GM06990 (cell line): ENCODE results near the gene ARMC8.

Experiments
- DNase-seq: peaks from one replicate; pipeline ENCODE4 v3.0.0-alpha.2; 2011; ENCODE audit not compliant: insufficient read length; ENCODE audit errors: extremely low read depth
- H3K27me3 ChIP-seq: replicated peaks from 2 replicates; pipeline ENCODE4 v1.6.0; 2011; ENCODE audit warnings: low read length; ENCODE audit not compliant: control insufficient read depth, insufficient read depth
- H3K36me3 ChIP-seq: 2 replicates; pipeline ENCODE4 v1.5.1; 2011; ENCODE audit warnings: low read length; ENCODE audit not compliant: control insufficient read depth, insufficient read depth
- H3K4me3 ChIP-seq: replicated peaks from 2 replicates; pipeline ENCODE4 v1.5.1; 2011; ENCODE audit warnings: low read depth, mild to moderate bottlenecking, control low read depth, low read length
- TF ChIP-seq, protein P1 (sequence below): IDR thresholded peaks from 2 replicates; pipeline ENCODE4 v1.5.1; 2011; ENCODE audit warnings: low read length, control low read depth, mild to moderate bottlenecking, inconsistent platforms; ENCODE audit not compliant: insufficient read depth, poor library complexity, severe bottlenecking

The ARMC8 gene

GRCh38 chr3:138241061-138241460 is 54.0 kb downstream of the ARMC8 start:
- DNase-seq: no peak
- TF ChIP-seq, protein P1, sequence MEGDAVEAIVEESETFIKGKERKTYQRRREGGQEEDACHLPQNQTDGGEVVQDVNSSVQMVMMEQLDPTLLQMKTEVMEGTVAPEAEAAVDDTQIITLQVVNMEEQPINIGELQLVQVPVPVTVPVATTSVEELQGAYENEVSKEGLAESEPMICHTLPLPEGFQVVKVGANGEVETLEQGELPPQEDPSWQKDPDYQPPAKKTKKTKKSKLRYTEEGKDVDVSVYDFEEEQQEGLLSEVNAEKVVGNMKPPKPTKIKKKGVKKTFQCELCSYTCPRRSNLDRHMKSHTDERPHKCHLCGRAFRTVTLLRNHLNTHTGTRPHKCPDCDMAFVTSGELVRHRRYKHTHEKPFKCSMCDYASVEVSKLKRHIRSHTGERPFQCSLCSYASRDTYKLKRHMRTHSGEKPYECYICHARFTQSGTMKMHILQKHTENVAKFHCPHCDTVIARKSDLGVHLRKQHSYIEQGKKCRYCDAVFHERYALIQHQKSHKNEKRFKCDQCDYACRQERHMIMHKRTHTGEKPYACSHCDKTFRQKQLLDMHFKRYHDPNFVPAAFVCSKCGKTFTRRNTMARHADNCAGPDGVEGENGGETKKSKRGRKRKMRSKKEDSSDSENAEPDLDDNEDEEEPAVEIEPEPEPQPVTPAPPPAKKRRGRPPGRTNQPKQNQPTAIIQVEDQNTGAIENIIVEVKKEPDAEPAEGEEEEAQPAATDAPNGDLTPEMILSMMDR: no peak
- H3K27me3 ChIP-seq: no peaks in the 10 kb centered on the region
- H3K4me3 ChIP-seq: no peak overlapping the region
- H3K36me3 ChIP-seq: peaks cover 4% of the 10 kb centered on the region

- DNase-seq: no peak
- Histone ChIP-seq H3K36me3 (no peaks in the 10 kb centered on the region; the same call in none of the 2 replicates), H3K4me3 (no peak overlapping the region), H3K27me3 (no peaks in the 10 kb centered on the region)
- TF ChIP-seq, protein P1: no peak
Measured at GRCh38 chr3:138241676-138242075, 54.6 kb downstream of the ARMC8 start.

DNA sequence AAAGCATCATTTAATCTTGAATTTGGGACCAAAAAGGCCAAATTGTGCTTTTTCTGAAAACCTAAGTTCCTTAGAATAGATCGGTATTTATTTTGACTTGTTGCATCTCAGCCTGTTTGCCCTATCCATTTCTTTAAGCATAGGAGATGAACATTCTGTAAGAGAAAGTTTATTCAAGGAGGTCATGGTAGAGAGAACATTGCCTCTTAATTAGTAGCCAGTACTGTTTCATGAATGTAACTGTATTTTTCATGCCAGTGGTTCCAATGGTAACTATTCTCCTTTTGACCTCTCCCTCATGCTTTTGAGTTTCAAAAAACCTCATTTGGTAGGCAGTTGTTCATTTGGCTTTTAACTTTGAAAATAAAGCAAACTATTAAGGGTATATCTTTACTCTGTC is 55.4 kb downstream of the ARMC8 start:
- H3K27me3 ChIP-seq: no peaks in the 10 kb centered on the region
- no peaks in the 10 kb centered on the region; the same call in none of the 2 replicates for H3K36me3 ChIP-seq
- no peak overlapping the region for H3K4me3 ChIP-seq
- DNase-seq: no peak
- TF ChIP-seq, protein P1: no peak

- no peaks in the 10 kb centered on the region; the same call in none of the 2 replicates for H3K36me3 ChIP-seq
- TF ChIP-seq, protein P1: no peak
Measured at GRCh38 chr3:138245026-138245425, 57.9 kb downstream of the ARMC8 start.

DNA sequence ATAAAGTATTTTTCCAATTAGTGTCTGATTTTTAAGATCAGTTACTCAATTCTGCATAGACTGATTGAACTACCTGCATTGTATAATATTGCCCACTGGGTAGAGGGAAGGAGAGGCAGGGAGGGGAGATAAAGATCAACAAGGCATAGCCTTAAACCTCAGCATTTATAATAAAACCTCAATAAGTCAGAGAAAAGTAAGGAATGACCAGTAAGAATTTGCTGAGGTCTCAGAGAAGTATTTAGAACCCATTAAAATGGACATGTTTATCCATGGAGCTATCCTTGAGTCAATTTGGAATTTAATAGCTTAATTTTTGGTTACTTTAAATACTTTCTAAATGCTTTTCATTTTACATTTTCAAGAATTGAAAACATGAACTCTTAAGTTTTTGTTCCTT is 62.5 kb downstream of the ARMC8 start:
- no peaks in the 10 kb centered on the region for H3K27me3 ChIP-seq
- DNase-seq: no peak
- H3K36me3 ChIP-seq: no peaks in the 10 kb centered on the region; the same call in none of the 2 replicates
- no peak overlapping the region for H3K4me3 ChIP-seq
- TF ChIP-seq, protein P1: no peak

More at GRCh38 chr3:138245026-138245425, 57.9 kb downstream of the ARMC8 start:
- H3K27me3 ChIP-seq: no peaks in the 10 kb centered on the region
- H3K4me3 ChIP-seq: no peak overlapping the region
- no peak for DNase-seq

GRCh38 chr3:138253609-138254008 is 66.5 kb downstream of the ARMC8 start:
- Histone ChIP-seq H3K36me3 (no peaks in the 10 kb centered on the region), H3K27me3 (no peaks in the 10 kb centered on the region), H3K4me3 (no peak overlapping the region)
- TF ChIP-seq, protein P1: no peak
- no peak for DNase-seq
